ENCODE data around the gene SPATA13.

SPATA13 gene

DNA sequence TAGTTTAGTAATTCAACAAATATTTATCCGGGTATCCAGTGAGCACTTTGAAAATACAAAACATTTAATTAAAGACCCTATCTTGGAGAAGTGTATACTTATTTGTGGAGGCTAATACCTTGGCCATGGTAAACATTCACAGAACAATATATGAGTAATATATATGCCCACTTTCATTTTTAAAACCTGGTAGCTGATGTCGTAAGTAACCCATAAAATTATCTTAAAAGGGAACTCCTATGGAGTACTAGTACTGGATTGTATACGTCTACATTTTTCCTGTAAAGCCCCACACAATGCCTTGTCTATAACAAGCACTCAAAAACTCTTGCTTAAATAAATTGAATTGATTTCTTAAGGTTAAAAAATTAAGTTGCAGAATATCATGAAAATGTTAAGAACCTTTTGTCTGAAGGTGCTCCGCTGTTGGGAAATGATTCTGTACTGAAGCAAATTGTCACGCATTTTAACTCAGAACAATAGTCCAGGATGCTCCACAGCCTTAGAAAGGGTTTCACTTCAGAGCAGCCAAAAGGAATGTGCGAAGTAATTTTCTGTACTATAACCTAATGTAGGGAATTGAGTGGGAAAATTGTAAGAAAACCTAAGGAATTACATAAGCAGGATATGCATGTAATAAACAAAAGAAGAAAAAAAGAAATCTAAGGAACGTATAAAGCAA, 90.0 kb downstream of the SPATA13 start:
- H3K4me3 ChIP-seq (ENCODE audit: low read depth, low read length): no peak overlapping the region
- no peak for DNase-seq (ENCODE audit: low read depth)
- TF ChIP-seq, protein P1, sequence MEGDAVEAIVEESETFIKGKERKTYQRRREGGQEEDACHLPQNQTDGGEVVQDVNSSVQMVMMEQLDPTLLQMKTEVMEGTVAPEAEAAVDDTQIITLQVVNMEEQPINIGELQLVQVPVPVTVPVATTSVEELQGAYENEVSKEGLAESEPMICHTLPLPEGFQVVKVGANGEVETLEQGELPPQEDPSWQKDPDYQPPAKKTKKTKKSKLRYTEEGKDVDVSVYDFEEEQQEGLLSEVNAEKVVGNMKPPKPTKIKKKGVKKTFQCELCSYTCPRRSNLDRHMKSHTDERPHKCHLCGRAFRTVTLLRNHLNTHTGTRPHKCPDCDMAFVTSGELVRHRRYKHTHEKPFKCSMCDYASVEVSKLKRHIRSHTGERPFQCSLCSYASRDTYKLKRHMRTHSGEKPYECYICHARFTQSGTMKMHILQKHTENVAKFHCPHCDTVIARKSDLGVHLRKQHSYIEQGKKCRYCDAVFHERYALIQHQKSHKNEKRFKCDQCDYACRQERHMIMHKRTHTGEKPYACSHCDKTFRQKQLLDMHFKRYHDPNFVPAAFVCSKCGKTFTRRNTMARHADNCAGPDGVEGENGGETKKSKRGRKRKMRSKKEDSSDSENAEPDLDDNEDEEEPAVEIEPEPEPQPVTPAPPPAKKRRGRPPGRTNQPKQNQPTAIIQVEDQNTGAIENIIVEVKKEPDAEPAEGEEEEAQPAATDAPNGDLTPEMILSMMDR (IDR thresholded peaks at IDR 0.05; ENCODE audit: control insufficient read depth, extremely low read depth, insufficient read depth): no peak

DNA sequence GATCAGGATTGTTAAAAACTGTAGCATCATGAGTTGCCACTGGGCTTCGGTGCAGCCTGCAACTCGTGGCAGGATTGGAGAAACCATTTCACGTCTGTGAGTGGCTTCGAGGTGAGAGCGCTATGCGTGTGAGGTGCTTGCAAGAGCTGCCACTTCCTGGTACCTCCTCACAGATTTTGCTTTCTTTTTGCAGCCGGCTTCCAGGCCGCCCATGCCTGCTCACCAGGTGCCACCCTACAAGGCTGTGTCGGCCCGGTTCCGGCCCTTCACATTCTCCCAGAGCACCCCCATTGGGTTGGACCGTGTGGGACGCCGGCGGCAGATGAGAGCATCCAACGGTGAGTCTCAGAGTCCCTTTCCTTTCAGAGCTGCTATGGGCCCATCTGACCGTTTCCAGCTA, 91.0 kb downstream of the SPATA13 start:
- DNase-seq (ENCODE audit: low read depth): no peak
- TF ChIP-seq, protein P1 (IDR thresholded peaks at IDR 0.05; ENCODE audit: control insufficient read depth, extremely low read depth, insufficient read depth): no peak
- H3K4me3 ChIP-seq (ENCODE audit: low read depth, low read length): no peak overlapping the region

DNA sequence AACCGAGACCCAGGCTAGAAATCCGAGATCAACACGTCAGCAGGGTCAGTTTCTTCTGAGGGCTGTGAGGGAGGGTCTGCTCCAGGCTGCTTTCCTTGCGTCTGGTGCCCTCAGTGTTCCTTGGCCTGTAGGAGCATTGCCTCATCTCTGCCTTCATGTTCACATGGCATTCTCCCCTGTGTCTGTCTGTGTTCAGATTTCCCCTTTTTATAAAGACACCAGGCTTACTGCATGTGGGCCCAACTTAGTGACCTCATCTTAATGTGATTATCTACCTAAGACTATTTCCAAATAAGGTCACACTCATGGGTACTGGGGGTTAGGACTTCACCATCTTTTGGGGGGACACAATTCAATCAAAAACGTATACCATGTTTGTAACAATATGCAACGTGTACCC, 91.6 kb downstream of the SPATA13 start:
- H3K4me3 ChIP-seq (ENCODE audit: low read depth, low read length): no peak overlapping the region
- TF ChIP-seq, protein P1 (IDR thresholded peaks at IDR 0.05; ENCODE audit: control insufficient read depth, extremely low read depth, insufficient read depth): no peak

DNA sequence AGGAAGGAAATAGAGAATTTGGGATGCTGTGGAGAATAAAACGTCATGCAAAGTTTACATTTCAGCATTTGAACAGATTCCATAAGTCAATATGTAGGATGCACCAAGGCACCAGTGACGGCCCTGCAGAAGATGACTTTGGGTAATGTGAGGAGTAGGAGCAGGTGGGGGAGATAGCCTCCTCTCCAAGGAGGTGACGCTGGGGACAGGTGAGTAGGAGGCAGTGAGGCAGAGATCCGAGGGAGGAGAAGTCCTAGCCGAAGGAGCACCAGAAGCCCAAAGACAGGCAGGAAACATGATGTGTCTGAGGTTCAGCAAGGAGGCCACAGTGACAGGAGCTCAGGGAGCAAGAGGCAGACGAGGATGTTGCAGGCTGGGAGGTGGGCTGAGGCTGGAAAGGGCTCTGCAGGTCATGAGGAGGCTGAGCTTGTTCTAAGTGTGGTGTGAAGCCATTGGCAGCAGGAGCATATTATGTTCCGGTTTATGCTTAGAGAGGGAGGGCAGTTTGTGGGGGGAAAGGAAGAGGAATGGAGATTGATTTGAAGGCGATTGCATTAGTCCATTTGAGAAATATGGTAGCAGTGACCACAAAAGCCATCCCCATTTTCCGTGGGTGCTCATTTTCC, 93.1 kb downstream of the SPATA13 start:
- TF ChIP-seq, protein P1 (IDR thresholded peaks at IDR 0.05; ENCODE audit: control insufficient read depth, extremely low read depth, insufficient read depth): no peak

More for the DNA sequence above, 91.6 kb downstream of the SPATA13 start:
- no peak for DNase-seq (ENCODE audit: low read depth)

DNA sequence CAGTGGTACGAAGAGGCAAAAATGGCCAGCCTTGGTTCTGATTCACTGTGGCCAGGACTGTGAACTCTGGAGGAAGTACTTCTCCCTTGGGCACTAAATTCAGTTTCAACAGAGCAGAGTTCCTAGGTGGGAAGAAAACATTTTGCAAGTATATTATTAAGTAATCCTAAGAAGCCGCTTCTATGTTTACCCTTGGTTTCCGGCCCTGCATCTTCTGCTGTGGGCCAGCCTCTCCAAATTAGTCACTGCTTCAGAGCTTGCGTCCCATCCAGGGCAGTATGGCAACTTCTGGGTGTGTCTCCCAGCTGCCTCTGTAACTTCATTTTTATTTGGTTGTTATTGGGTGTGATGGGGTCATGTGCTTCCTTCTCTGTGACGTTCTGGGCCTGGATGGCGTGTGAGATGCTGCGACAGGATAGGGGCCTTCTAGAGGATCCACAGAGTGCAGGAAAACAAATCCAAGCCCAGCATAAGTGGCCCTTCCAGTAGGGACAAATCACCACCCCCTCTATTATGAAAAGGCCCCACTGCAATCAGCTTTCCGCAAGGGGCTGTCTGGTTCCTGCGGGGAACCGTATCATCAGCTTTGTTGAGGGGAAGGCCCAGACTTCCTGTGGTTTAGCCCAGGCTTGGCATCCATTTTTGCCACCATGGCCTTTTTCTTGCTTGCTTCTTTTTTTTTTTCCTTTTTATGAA, 93.8 kb downstream of the SPATA13 start:
- DNase-seq (ENCODE audit: low read depth): no peak
- H3K4me3 ChIP-seq (ENCODE audit: low read depth, low read length): no peak overlapping the region
- TF ChIP-seq, protein P1 (IDR thresholded peaks at IDR 0.05; ENCODE audit: control insufficient read depth, extremely low read depth, insufficient read depth): no peak

More for the DNA sequence above, 93.1 kb downstream of the SPATA13 start:
- H3K4me3 ChIP-seq (ENCODE audit: low read depth, low read length): no peak overlapping the region
- no peak for DNase-seq (ENCODE audit: low read depth)

DNA sequence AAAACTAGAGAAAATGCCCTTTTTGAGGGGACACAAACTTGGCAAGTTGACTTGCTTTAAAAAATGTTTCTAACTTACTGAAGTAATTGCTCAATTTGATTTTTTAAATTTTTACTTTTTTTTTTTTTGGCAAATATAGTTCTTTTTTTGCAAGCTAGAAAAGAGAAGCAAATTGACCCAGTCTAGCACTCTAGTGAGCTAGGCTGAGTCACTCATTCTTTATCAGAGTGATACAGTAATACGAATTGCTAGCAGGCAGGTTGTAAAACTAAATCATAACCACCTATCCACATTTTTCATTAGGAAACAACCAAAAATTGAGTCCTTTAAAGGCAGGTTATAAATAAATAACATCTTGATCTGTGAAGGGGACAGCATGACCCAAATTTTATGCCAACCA, 97.0 kb downstream of the SPATA13 start:
- no peak for DNase-seq (ENCODE audit: low read depth)
- TF ChIP-seq, protein P1 (IDR thresholded peaks at IDR 0.05; ENCODE audit: control insufficient read depth, extremely low read depth, insufficient read depth): no peak
- no peak overlapping the region for H3K4me3 ChIP-seq (ENCODE audit: low read depth, low read length)
